GM23338 (cell line): ENCODE measurements around the gene KRTAP5-1. TPM values are rescaled to one million over a fixed set of nuclear protein-coding genes. Genes with fewer than 3 reads are reported as not detected.

Source experiments
- ATAC-seq: fragments of 200-7000 bp; cut with Tn5 transposase; 3 replicates; pipeline ENCODE4 v1.9.1; 2020
- DNase-seq: peaks from one replicate; pipeline ENCODE4 v3.0.0-alpha.2; 2015; ENCODE audit warnings: low spot score
- H2AFZ ChIP-seq: fragments of 200-600 bp; sonication (generic); 2 replicates; pipeline ENCODE4 v1.8.0; 2016; ENCODE audit warnings: antibody characterized with exemption, mild to moderate bottlenecking, moderate library complexity
- H3F3A ChIP-seq: fragments of 200-600 bp; sonication (generic); replicated peaks from 2 replicates; pipeline ENCODE4 v1.8.0; 2017; ENCODE audit warnings: antibody characterized with exemption, mixed run types, low read depth
- H3K27ac ChIP-seq: fragments of 200-600 bp; sonication (generic); 2 replicates; pipeline ENCODE4 v1.6.1; 2016; ENCODE audit warnings: low read depth
- H3K27me3 ChIP-seq: fragments of 200-600 bp; sonication (generic); 2 replicates; pipeline ENCODE4 v1.8.0; 2016; ENCODE audit warnings: mild to moderate bottlenecking, mixed run types, moderate library complexity; ENCODE audit not compliant: insufficient read depth
- H3K36me3 ChIP-seq: fragments of 200-600 bp; sonication (generic); 2 replicates; pipeline ENCODE4 v1.8.0; 2016; ENCODE audit warnings: mild to moderate bottlenecking; ENCODE audit not compliant: insufficient read depth
- H3K4me1 ChIP-seq: fragments of 200-600 bp; sonication (generic); 2 replicates; pipeline ENCODE4 v1.8.0; 2016; ENCODE audit warnings: mild to moderate bottlenecking, moderate library complexity; ENCODE audit not compliant: insufficient read depth
- H3K4me2 ChIP-seq: fragments of 200-600 bp; sonication (generic); 2 replicates; pipeline ENCODE4 v1.7.1; 2017; ENCODE audit warnings: mixed run types
- H3K4me3 ChIP-seq: fragments of 200-600 bp; sonication (generic); 2 replicates; pipeline ENCODE4 v1.6.1; 2016; ENCODE audit warnings: mixed run types
- H3K79me2 ChIP-seq: fragments of 200-600 bp; sonication (generic); replicated peaks from 2 replicates; pipeline ENCODE4 v1.8.0; 2017; ENCODE audit warnings: mild to moderate bottlenecking; ENCODE audit not compliant: insufficient read depth
- H3K9me2 ChIP-seq: fragments of 200-600 bp; sonication (generic); 2 replicates; pipeline ENCODE4 v1.8.0; 2017; ENCODE audit not compliant: insufficient read depth
- H4K20me1 ChIP-seq: fragments of 200-600 bp; sonication (generic); replicated peaks from 2 replicates; pipeline ENCODE4 v1.8.0; 2017; ENCODE audit warnings: mild to moderate bottlenecking; ENCODE audit not compliant: insufficient read depth
- H3K27ac Mint-ChIP-seq: 2 replicates; pipeline ENCODE4 v1.8.0; 2020; ENCODE audit warnings: inconsistent platforms, mild to moderate bottlenecking, moderate library complexity, mixed read lengths
- H3K27me3 Mint-ChIP-seq: 3 replicates; pipeline ENCODE4 v1.8.0; 2022; ENCODE audit warnings: low read depth, mild to moderate bottlenecking, moderate library complexity, mixed read lengths, inconsistent platforms; ENCODE audit not compliant: insufficient read depth, poor library complexity
- H3K36me3 Mint-ChIP-seq: 3 replicates; pipeline ENCODE4 v1.8.0; 2021; ENCODE audit warnings: low read depth, mild to moderate bottlenecking, inconsistent platforms, moderate library complexity, mixed read lengths
- H3K4me1 Mint-ChIP-seq: 3 replicates; pipeline ENCODE4 v1.8.0; 2020; ENCODE audit warnings: mild to moderate bottlenecking, inconsistent platforms, mixed read lengths
- H3K4me3 Mint-ChIP-seq: 3 replicates; pipeline ENCODE4 v1.8.0; 2021; ENCODE audit warnings: moderate library complexity, mild to moderate bottlenecking, inconsistent platforms, mixed read lengths
- H3K9me3 Mint-ChIP-seq: 3 replicates; pipeline ENCODE4 v1.8.0; 2020; ENCODE audit warnings: moderate library complexity, mild to moderate bottlenecking, inconsistent platforms, mixed read lengths
- CREB1 ChIP-seq: fragments of 250-450 bp; sonication (Bioruptor Pico); IDR thresholded peaks from 2 replicates; pipeline ENCODE4 v1.5.0; 2020; ENCODE audit warnings: low read depth, mild to moderate bottlenecking, moderate library complexity
- EZH2 ChIP-seq: fragments of 200-600 bp; sonication (generic); IDR thresholded peaks from one replicate; pipeline ENCODE4 v1.8.0; 2017; ENCODE audit warnings: antibody characterized with exemption, mild to moderate bottlenecking, low read depth; ENCODE audit not compliant: unreplicated experiment
- EZH2phosphoT487 ChIP-seq: fragments of 200-600 bp; sonication (generic); IDR thresholded peaks from one replicate; pipeline ENCODE4 v1.8.1; 2018; ENCODE audit warnings: antibody characterized with exemption; ENCODE audit not compliant: unreplicated experiment
- POLR2AphosphoS5 ChIP-seq: IDR thresholded peaks from 2 replicates; pipeline ENCODE4 v1.6.1; 2016; ENCODE audit warnings: antibody characterized with exemption, low read depth
- STAT1 ChIP-seq: IDR thresholded peaks from one replicate; pipeline ENCODE4 v1.6.1; 2016; ENCODE audit warnings: antibody characterized with exemption; ENCODE audit not compliant: unreplicated experiment
- ZNF331 ChIP-seq: fragments of 250-450 bp; sonication (Bioruptor Pico); IDR thresholded peaks from 2 replicates; pipeline ENCODE4 v1.5.0; 2020; ENCODE audit warnings: low read depth, mild to moderate bottlenecking, moderate library complexity
- polyA plus RNA-seq: library from polyadenylated mRNA; unstranded; fragments of >200 nt; fragmentation: Nextera tagmentation; extraction: Ambion mirVana; gene quantifications from 2 replicates; pipeline ENCODE4 v1.2.1, GENCODE V29; 2016
- total RNA-seq: library from RNA; depleted of rRNA; stranded (reverse); fragments of >200 nt; shearing (Covaris generic); gene quantifications from 2 replicates; pipeline ENCODE4 v1.2.3, GENCODE V29; 2014
- TF ChIP-seq, protein P1 (sequence below): IDR thresholded peaks from 2 replicates; pipeline ENCODE4 v1.6.1; 2016; ENCODE audit warnings: antibody characterized with exemption
- TF ChIP-seq, protein P2 (sequence below), 2 experiments: fragments of 200-600 bp in 1 of 2; sonication (generic) in 1 of 2; conservative IDR thresholded peaks; 2 replicates each; pipeline versions ENCODE4 v1.5.1 to v1.6.1; 2016 to 2017; ENCODE audit warnings: antibody characterized with exemption in 2 of 2, low read depth in 2 of 2, mild to moderate bottlenecking in 2 of 2, moderate library complexity in 1 of 2

The KRTAP5-1 gene
- total and polyA plus RNA-seq, 2 experiments from 2014 or later, result not detected

DNA sequence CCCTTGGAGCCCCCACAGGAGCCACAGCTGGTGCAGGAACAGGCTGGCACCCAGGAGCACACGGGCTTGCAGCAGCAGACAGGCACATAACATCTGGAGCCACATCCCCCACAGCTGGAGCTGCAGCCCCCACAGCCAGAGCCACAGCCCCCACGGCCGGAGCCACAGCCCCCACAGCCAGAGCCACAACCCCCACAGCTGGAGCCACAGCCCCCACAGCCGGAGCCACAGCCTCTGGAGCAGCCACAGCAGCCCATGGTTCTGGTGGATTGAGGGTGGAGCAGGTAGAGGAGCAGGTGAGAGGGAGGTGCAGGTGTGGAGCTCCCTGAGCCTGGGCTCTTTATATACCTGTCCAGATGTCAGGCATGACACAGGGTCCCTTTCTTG, 12.9 kb upstream of the KRTAP5-1 start, which contains the start of gene KRTAP5-2:
KRTAP5-2 (minus strand) TSS at position 301 of the 387 bp plus-strand sequence; CDS start at position 257, 44 bp downstream.
- Histone ChIP-seq H3K4me1 (peaks cover 18% of the 10 kb centered on the region), H4K20me1 (no peaks in the 10 kb centered on the region), H3K79me2 (no peaks in the 10 kb centered on the region), H3K36me3 (no peaks in the 10 kb centered on the region), H3K4me3 (no peak within 1 kb of the TSS), H3K4me2 (peak within 1 kb of the TSS; percentile 70), H3K9me2 (no peaks in the 10 kb centered on the region), H3K27ac (no peak within 1 kb of the TSS), H3K27me3 (no peaks in the 10 kb centered on the region), H3F3A (peaks cover 13% of the 10 kb centered on the region; the same call in 1 of the 2 replicates), H2AFZ (peak within 1 kb of the TSS; percentile 73)
- Mint-ChIP-seq H3K27ac (no peak within 1 kb of the TSS), H3K27me3 (peaks cover 15% of the 10 kb centered on the region), H3K36me3 (peaks cover 5% of the 10 kb centered on the region; the same call in 1 of the 3 replicates), H3K4me3 (no peak within 1 kb of the TSS; the same call in 2 of the 3 replicates), H3K9me3 (peaks cover 22% of the 10 kb centered on the region; the same call in 2 of the 3 replicates), H3K4me1 (peaks cover 28% of the 10 kb centered on the region)
- DNase-seq (no peak), ATAC-seq (no peak)
- no peak for TF ChIP-seq ZNF331 (CRISPR knock-in tag)

DNA sequence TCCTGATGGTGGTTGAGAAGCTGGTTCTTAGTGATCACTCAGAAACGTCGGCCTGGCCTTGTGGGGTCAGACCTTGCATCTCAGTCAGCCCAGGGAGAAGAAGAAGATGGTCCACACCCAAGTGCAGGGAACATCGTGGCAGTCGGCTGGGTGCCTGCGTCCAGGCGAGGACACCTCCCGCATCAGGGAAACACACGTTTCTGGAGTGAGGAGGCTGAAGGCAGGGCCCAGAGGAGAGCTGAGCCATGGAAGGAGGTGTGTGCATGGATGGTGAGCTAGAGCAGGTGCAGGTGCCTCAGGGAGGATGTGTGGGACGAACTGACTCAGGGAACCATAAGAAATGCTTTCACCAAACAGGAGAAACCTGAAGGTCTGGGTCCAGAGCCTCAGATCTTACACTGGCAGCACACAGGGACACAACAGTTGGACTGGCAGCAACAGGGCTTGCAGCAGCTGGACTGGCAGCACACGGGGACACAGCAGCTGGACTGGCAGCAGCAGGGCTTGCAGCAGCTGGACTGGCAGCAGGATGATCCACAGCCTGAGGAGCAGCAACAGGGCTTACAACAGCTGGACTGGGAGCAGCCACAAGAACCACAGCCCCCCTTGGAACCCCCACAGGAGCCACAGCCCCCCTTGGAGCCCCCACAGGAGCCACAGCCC, 12.4 kb upstream of the KRTAP5-1 start:
- Histone ChIP-seq H3K36me3 (no peaks in the 10 kb centered on the region), H2AFZ (peak overlapping the region; percentile 73), H4K20me1 (no peaks in the 10 kb centered on the region), H3K9me2 (no peaks in the 10 kb centered on the region), H3K4me3 (no peak overlapping the region), H3K27me3 (no peaks in the 10 kb centered on the region), H3K79me2 (no peaks in the 10 kb centered on the region), H3K27ac (no peak overlapping the region), H3F3A (peaks cover 13% of the 10 kb centered on the region; the same call in 1 of the 2 replicates), H3K4me1 (peaks cover 18% of the 10 kb centered on the region), H3K4me2 (peak overlapping the region; percentile 70)
- Mint-ChIP-seq H3K4me3 (no peak overlapping the region; the same call in 2 of the 3 replicates), H3K4me1 (peaks cover 28% of the 10 kb centered on the region), H3K27me3 (peaks cover 17% of the 10 kb centered on the region), H3K36me3 (peaks cover 5% of the 10 kb centered on the region; the same call in 1 of the 3 replicates), H3K27ac (no peak overlapping the region), H3K9me3 (peaks cover 21% of the 10 kb centered on the region; the same call in 2 of the 3 replicates)
- no peak for DNase-seq
- TF ChIP-seq EZH2 (no peak), EZH2phosphoT487 (no peak), POLR2AphosphoS5 (no peak), CREB1 (CRISPR knock-in tag) (no peak), STAT1 (no peak)
- TF ChIP-seq, protein P1, sequence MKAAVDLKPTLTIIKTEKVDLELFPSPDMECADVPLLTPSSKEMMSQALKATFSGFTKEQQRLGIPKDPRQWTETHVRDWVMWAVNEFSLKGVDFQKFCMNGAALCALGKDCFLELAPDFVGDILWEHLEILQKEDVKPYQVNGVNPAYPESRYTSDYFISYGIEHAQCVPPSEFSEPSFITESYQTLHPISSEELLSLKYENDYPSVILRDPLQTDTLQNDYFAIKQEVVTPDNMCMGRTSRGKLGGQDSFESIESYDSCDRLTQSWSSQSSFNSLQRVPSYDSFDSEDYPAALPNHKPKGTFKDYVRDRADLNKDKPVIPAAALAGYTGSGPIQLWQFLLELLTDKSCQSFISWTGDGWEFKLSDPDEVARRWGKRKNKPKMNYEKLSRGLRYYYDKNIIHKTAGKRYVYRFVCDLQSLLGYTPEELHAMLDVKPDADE, result no peak
- TF ChIP-seq, protein P2, sequence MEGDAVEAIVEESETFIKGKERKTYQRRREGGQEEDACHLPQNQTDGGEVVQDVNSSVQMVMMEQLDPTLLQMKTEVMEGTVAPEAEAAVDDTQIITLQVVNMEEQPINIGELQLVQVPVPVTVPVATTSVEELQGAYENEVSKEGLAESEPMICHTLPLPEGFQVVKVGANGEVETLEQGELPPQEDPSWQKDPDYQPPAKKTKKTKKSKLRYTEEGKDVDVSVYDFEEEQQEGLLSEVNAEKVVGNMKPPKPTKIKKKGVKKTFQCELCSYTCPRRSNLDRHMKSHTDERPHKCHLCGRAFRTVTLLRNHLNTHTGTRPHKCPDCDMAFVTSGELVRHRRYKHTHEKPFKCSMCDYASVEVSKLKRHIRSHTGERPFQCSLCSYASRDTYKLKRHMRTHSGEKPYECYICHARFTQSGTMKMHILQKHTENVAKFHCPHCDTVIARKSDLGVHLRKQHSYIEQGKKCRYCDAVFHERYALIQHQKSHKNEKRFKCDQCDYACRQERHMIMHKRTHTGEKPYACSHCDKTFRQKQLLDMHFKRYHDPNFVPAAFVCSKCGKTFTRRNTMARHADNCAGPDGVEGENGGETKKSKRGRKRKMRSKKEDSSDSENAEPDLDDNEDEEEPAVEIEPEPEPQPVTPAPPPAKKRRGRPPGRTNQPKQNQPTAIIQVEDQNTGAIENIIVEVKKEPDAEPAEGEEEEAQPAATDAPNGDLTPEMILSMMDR (conservative IDR thresholded peaks at IDR 0.05; ENCODE audit: low read depth in 2 of 2), result no peak
- no peak for ATAC-seq
